ENCODE data around the gene INTS1.
"Not testable (repeated sequence)": the region's sequence is repeated elsewhere in the genome, so short reads cannot be mapped to it uniquely, and the experiment has no call there.

The INTS1 gene

GRCh38 chr7:1445341-1445740 is 58.8 kb downstream of the INTS1 start:
- no peak for DNase-seq (ENCODE audit: low spot score)

- DNase-seq (ENCODE audit: low spot score): no peak
Measured at GRCh38 chr7:1444925-1445322, 59.3 kb downstream of the INTS1 start.

DNA sequence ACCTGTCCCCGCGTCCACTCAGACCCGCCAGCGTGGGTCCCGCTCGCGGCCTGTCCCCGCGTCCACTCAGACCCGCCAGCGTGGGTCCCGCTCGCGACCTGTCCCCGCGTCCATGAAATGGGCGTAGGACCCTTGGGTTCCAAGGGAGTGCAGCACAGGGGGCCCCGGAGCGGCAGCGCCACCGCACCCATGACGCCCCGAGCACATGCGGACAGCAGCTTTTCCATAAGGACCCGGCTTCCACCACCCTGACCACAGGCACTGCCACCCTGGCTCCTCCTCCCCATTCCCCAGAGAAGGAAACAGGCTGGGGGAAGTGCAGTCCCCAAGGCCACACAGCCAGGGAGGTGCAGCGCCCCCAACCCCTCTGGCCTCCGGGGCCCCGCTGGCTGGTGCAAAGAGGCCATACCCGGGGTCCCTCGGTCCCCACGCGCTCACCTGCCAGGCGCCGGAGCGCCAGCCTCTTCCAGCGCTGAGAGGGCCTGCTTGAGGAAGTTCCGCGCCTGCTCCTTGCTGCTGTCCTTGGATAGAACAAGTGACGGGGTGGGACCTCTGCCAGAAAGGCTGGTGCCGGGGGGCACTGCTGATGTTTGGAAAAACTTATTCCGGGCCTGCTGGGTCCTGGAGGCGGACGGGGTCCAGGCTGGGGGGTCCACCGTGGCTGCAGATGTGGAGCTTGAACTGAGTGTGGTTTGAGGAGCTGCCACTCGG is 59.8 kb downstream of the INTS1 start:
- DNase-seq (ENCODE audit: low spot score): no peak

DNA sequence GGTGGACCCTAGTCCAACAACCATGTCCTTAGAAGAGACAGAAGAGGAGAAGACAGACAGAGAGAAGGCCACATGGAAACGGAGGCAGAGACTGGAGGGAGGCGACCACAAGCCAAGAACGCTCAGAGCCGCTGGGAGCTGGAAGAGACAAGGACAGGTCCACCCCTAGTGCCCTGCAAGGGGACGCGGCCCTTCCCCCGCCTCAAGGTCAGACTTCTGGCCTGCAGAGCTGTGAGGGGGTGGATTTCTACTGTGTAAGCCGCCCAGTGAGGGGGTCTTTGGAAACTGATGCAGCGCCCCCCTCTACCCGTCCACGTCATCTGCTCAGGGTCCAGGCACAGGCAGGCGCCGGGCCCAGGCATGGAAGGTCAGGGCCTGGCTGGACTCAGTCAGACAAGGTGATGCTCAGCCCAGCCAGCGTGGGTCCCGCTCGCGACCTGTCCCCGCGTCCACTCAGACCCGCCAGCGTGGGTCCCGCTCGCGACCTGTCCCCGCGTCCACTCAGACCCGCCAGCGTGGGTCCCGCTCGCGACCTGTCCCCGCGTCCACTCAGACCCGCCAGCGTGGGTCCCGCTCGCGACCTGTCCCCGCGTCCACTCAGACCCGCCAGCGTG is 60.5 kb downstream of the INTS1 start:
- DNase-seq (ENCODE audit: low spot score): not testable (repeated sequence)

- DNase-seq (ENCODE audit: low spot score): no peak
Measured at GRCh38 chr7:1442355-1443124, 61.6 kb downstream of the INTS1 start.

DNA sequence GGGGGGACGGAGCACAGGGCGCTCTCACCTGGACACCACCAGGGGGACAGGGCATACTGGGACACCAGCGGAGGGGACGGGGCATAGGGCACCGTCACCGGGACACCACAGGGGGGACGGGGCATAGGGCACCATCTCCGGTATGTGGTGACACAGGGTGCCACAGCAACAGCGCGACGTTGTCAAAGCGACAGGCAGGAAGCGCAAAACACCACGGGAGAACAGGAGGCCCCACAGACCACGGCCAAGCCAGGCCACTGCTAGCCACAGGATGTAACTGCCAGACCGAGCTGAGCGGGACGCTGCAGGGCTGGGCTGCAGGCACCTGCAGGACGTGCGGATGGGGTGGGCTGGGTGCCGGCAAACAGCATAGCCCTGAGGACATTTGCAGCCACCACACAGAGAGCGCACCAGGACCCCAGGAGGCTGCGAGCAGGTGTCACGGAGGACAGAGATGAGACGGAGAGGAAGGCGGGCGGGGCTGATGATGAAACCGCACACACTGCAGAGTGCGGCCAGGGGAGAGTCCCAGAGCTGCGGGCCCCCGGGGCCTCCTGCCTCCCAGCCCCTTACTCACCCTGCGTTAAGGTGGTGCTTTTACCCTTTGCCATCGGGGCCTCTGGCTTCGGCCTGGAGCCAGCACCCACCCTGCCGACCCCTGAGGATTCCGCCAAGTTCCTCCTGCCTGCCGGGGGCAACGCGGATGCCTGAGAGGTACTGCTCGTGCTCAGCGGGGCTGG is 62.4 kb downstream of the INTS1 start:
- DNase-seq (ENCODE audit: low spot score): no peak

DNA sequence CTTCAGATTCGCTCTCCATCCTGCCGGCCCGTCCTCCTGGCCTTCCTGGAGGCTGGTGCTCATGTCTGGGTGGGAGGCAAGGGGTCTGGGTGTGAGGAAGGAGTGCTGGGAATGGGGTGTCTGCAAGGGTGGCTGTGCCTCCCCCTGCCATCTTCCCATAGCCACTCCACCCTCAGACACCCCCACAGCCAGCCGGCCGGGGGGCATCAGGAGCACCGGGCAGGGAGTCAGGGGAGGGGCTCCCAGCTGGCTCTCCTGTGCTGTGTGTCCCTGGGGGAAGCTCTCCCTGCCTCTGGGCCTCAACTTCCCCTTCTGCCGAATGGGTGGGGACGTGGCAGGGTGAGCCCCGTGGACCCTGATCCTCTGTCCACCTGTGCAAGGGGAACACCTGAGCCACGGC is 63.6 kb downstream of the INTS1 start:
- no peak for DNase-seq (ENCODE audit: low spot score)

DNA sequence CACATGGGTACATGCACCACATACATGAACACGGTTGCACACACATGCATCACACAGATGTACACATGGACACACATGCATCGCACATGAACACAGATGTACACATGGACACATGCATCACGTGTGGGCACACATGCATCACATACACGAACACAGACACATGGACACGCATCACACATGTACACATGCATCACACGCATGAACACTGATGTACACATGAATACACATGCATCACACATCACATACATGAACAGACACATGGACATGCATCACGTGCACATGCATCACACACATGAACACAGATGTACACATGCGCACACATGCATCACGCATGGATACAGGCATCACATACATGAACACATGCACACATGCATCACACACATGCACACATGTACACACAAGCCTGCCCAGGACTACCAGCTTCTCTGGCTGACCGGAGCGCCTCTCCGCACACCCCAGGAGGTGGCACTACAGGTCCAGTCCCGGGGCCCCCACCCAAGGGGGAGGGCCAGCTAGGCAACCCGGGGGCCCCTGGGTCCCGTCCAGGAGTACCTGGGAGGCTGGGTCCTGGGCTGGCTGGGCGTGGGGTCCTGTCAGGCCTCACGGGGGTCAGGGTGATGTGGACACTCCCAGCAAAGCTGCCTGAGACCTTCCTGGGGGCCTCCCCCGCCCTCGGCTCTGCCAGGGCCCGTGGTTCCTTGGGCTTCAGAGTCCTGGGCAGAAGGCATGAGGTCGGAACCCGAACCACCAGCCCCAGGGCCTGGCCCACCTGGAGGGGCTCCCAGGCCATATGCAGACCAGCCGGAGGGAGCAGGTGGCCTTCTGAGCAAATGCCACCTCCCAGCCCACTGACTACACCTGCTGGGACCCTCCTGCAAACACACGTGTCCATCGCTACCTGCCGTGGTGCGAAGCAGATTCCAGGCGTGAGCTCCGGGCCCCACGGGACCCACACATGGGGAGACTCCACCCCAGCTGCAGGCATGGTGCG is 64.5 kb downstream of the INTS1 start:
- no peak for DNase-seq (ENCODE audit: low spot score)

- no peak for DNase-seq (ENCODE audit: low spot score)
Measured at GRCh38 chr7:1438821-1439220, 65.4 kb downstream of the INTS1 start.

- DNase-seq (ENCODE audit: low spot score): no peak
Measured at GRCh38 chr7:1438208-1438607, 66.0 kb downstream of the INTS1 start.

DNA sequence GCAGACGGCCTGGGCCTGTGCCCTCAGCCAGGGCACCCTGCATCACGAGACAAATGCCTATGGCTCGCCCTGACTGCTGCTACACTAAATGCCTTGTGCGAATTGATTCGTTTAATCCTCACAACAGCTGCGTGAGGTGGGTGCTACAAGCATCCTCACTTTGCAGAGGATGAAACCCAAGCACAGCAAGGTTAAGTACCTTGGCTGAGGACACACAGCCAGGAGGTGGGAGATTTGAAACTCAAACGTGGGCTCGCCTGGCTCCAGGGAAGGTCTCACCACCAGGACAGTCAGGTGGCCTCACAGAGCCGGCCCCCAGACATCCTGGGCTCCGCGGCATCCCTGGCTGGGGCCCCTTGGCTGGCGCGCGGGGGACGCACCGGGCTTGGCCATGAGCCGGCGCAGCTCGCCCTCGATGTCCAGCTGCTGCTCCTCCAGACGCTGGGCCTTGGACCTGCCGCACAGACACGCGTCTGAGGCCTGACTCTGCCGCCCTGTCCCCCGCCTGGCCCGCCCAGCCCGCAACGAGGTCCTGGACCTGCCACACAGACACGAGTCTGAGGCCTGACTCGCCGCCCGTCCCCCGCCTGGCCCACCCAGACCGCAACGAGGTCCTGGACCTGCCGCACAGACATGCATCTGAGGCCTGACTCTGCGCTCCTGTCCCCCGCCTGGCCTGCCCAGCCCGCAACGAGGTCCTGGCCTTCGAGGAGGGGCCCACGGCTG is 66.9 kb downstream of the INTS1 start:
- DNase-seq (ENCODE audit: low spot score): no peak

DNA sequence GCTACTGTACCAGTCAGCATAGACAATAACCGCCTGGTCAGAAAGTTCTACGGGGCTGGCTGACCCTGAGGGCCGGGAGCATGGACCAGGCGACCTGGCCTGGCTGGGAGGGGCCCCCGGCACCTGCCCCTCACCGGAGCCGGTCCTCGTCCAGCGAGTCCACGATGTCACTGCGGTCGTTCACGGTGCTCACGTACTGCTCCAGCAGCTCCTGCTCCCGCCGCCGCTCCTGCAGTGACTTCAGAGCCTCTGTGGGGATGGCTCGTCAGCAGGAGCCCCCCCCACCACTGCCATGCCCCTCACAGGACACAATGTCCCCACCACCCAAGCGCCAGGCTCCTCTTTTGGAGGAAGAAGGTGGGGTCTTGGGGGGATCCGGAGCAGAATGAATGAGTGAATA is 67.6 kb downstream of the INTS1 start:
- DNase-seq (ENCODE audit: low spot score): no peak

DNA sequence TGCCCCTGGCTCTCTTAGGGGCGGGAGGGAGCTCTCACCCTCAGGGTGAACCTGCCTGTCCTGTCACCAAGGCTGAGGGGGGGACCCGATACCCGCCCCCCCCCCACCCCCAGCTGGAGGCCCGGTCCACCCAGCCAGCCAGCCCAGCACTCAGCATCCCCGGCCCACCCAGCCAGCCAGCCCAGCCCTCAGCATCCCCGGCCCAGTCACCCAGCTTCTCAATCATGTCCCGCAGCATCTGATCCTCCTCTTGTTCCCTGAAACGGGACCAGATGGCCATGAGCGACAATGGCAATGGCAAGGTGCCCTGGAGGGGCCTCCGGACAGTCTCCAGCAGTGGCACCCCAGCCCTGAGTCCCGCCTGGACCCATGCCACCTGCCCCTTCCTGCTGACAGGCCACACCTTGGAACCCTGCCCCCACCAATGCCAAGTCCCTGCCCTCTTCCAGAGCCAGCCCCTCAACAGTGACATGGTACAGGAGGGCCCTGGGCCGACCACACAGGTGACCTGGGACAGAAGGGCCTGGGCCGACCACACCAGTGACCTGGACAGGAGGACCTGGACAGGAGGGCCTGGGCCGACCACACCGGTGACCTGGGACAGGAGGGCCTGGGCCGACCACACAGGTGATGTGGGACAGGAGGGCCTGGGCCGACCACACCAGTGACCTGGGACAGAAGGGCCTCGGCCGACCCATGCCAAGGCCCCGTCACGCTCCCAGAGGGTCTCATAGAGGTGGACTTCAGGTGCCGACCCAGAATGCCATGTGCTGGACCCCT is 69.1 kb downstream of the INTS1 start:
- DNase-seq (ENCODE audit: low spot score): no peak

- DNase-seq (ENCODE audit: low spot score): no peak
Measured at GRCh38 chr7:1434165-1434718, 69.9 kb downstream of the INTS1 start.

DNA sequence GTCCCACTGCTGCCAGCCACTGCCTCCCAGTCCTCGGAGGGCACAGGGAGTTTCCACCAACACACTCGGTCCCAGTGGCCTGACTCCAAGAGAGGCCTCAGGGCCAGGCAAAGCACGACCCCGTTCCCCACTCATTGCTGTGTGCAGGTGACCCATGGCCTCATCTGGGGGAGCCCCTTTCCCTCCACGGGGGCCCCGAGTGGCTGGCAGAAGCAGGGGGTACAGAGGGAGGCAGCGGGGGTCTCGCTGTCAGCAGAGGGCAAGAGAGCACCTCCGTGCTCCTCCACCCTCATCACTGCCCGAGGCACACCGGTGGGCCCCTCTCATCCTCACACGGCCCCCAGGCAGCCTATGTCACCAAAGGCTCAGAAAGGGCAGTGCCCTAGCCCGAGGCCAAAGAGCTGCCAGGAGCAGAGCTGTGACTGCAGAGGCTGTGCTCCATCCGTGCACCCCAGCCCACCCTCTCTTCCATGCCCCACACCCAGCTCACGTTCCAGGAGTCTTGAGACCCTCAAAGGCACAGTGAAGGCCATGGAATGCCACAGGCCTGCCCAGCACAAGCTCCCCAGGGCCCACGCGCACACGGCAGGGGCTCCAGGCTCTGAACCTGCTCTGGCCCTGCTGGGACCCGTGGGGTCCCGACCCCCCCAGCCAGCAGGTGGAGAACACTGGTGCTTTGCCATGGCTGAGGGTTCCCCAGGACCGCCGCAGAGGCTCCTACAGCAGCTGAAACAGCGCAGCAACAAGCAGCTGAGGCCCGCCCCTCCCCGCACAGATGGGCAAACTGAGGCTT is 70.9 kb downstream of the INTS1 start:
- DNase-seq (ENCODE audit: low spot score): no peak

GRCh38 chr7:1432411-1433082 is 71.6 kb downstream of the INTS1 start:
- peak; percentile 60 for DNase-seq (ENCODE audit: low spot score)

GRCh38 chr7:1431634-1432380 is 72.4 kb downstream of the INTS1 start:
- peak; percentile 36 for DNase-seq (ENCODE audit: low spot score)

Data from cerebellar cortex (tissue), 1 donor.